HG03135 (cell line): ENCODE data around the gene KRTAP13-1.

ENCODE experiments used
- ATAC-seq: cut with Tn5 transposase; IDR thresholded peaks from one replicate; pipeline ENCODE4 v1.9.1; 2021; ENCODE audit warnings: mild to moderate bottlenecking, moderate library complexity; ENCODE audit not compliant: unreplicated experiment

Gene KRTAP13-1

GRCh38 chr21:30395731-30396130 lies at the start of gene KRTAP13-1:
TSS of gene KRTAP13-1 (plus strand) at chr21:30396031. CDS start at chr21:30396087, 56 bp downstream.
- ATAC-seq = no peak

GRCh38 chr21:30348506-30348905 lies 47.3 kb upstream of the KRTAP13-1 start, which contains the start of gene KRTAP23-1:
TSS of gene KRTAP23-1 (minus strand) at chr21:30348606. CDS start at chr21:30348606, 0 bp downstream.
- no peak for ATAC-seq

GRCh38 chr21:30349572-30349971 lies 46.3 kb upstream of the KRTAP13-1 start:
- ATAC-seq = no peak

GRCh38 chr21:30351534-30351933 lies 44.3 kb upstream of the KRTAP13-1 start:
- ATAC-seq = no peak

GRCh38 chr21:30354308-30355005 lies 41.4 kb upstream of the KRTAP13-1 start:
- ATAC-seq = no peak

GRCh38 chr21:30355906-30356305 lies 39.9 kb upstream of the KRTAP13-1 start:
- no peak for ATAC-seq

GRCh38 chr21:30372139-30372770 lies 23.6 kb upstream of the KRTAP13-1 start, which contains the start of gene KRTAP13-2:
TSS of gene KRTAP13-2 (minus strand) at chr21:30372271. CDS start at chr21:30372213, 58 bp downstream.
- no peak for ATAC-seq

- no peak for ATAC-seq
Observed at GRCh38 chr21:30382201-30382600, 13.6 kb upstream of the KRTAP13-1 start.

GRCh38 chr21:30391492-30392025 lies 4.3 kb upstream of the KRTAP13-1 start:
- no peak for ATAC-seq

GRCh38 chr21:30408782-30409494 lies 13.1 kb downstream of the KRTAP13-1 start:
- no peak for ATAC-seq

- no peak for ATAC-seq
Observed at GRCh38 chr21:30415993-30416392, 20.2 kb downstream of the KRTAP13-1 start.

- ATAC-seq = no peak
Observed at GRCh38 chr21:30425826-30426225, 30.0 kb downstream of the KRTAP13-1 start, which contains the start of gene KRTAP13-3. TSS of gene KRTAP13-3 (minus strand) at chr21:30425926. CDS start at chr21:30425912, 14 bp downstream.

GRCh38 chr21:30426731-30427130 lies 30.9 kb downstream of the KRTAP13-1 start:
- ATAC-seq = no peak

GRCh38 chr21:30430170-30430655 lies 34.4 kb downstream of the KRTAP13-1 start, which contains the start of gene KRTAP13-4:
TSS of gene KRTAP13-4 (plus strand) at chr21:30430220. CDS start at chr21:30430276, 56 bp downstream.
- no peak for ATAC-seq

- ATAC-seq = no peak
Observed at GRCh38 chr21:30434033-30434631, 38.3 kb downstream of the KRTAP13-1 start.

GRCh38 chr21:30437010-30437565 lies 41.3 kb downstream of the KRTAP13-1 start:
- no peak for ATAC-seq

- ATAC-seq = no peak
Observed at GRCh38 chr21:30439975-30440374, 44.1 kb downstream of the KRTAP13-1 start, which contains the start of gene KRTAP15-1. TSS of gene KRTAP15-1 (plus strand) at chr21:30440275. CDS start at chr21:30440328, 53 bp downstream.

- no peak for ATAC-seq
Observed at GRCh38 chr21:30443226-30443625, 47.4 kb downstream of the KRTAP13-1 start.

GRCh38 chr21:30444204-30444603 lies 48.4 kb downstream of the KRTAP13-1 start:
- ATAC-seq = no peak
